ENCODE results near the gene WDR20. TPM values are rescaled to one million over a fixed set of nuclear protein-coding genes. Genes with fewer than 3 reads are reported as not detected.
"Not testable (repeated sequence)": the region's sequence is repeated elsewhere in the genome, so short reads cannot be mapped to it uniquely, and the experiment has no call there.

WDR20 gene
- total and polyA plus RNA-seq, 2 experiments from 2014 or later: 15.1 to 24.9 TPM

GRCh38 chr14:102238131-102238530, 98.4 kb downstream of the WDR20 start:
- in situ Hi-C loops (cut with MboI): loop anchor here (5.0 kb wide), 1 partner anchor 74 kb away; no protein-coding TSS in a partner anchor

GRCh38 chr14:102238766-102239165, 99.1 kb downstream of the WDR20 start:
- in situ Hi-C loops (cut with MboI): loop anchor here (5.0 kb wide), 1 partner anchor 74 kb away; no protein-coding TSS in a partner anchor
- Histone ChIP-seq H3K27me3 (replicated peaks; ENCODE audit: insufficient read depth) (no peaks in the 10 kb centered on the region), H4K20me1 (ENCODE audit: insufficient read depth) (no peaks in the 10 kb centered on the region), H3K36me3 (ENCODE audit: low read depth) (no peaks in the 10 kb centered on the region), H3F3A (ENCODE audit: insufficient read depth) (0 out of 2 replicates have a peak, but pooled peaks cover 4% of the 10 kb centered on the region), H2AFZ (no peak overlapping the region), H3K9ac (no peak overlapping the region), H3K9me3 (ENCODE audit: low read depth) (no peaks in the 10 kb centered on the region), H3K4me2 (ENCODE audit: unreplicated experiment) (no peak overlapping the region), H3K4me1 (ENCODE audit: insufficient read depth) (peaks cover 20% of the 10 kb centered on the region), H3K27ac (no peak overlapping the region), H3K79me2 (ENCODE audit: insufficient read depth) (peaks cover 52% of the 10 kb centered on the region), H3K9me2 (ENCODE audit: insufficient read depth) (no peaks in the 10 kb centered on the region), H3K4me3 (no peak overlapping the region)
- 94 to 95% methylated on average over 3 of the region's 3 CpGs for WGBS, 2 experiments (ENCODE audit: low coverage in 1 of 2, low lambda C conversion rate in 2 of 2, missing lambda C conversion rate in 2 of 2)
- no peak for TF ChIP-seq EZH2 (IDR thresholded peaks at IDR 0.05; ENCODE audit: insufficient read depth, poor library complexity, severe bottlenecking)
- TF ChIP-seq EZH2phosphoT487 (IDR thresholded peaks at IDR 0.05; ENCODE audit: insufficient read depth, low read depth): no peak
- no peak for DNase-seq

More at GRCh38 chr14:102238131-102238530, 98.4 kb downstream of the WDR20 start:
- H3F3A ChIP-seq (ENCODE audit: insufficient read depth): 0 out of 2 replicates have a peak, but pooled peaks cover 4% of the 10 kb centered on the region
- H3K9ac ChIP-seq: no peak overlapping the region
- peaks cover 5% of the 10 kb centered on the region; the same call in 1 of the 2 replicates for H3K36me3 ChIP-seq (ENCODE audit: low read depth)
- no peak overlapping the region for H3K27ac ChIP-seq
- H3K9me3 ChIP-seq (ENCODE audit: low read depth): no peaks in the 10 kb centered on the region
- peaks cover 52% of the 10 kb centered on the region for H3K79me2 ChIP-seq (ENCODE audit: insufficient read depth)
- H3K4me1 ChIP-seq (ENCODE audit: insufficient read depth): peaks cover 20% of the 10 kb centered on the region
- no peak for DNase-seq
- H3K27me3 ChIP-seq (replicated peaks; ENCODE audit: insufficient read depth): no peaks in the 10 kb centered on the region
- no peak overlapping the region for H3K4me2 ChIP-seq (ENCODE audit: unreplicated experiment)
- H4K20me1 ChIP-seq (ENCODE audit: insufficient read depth): no peaks in the 10 kb centered on the region
- H2AFZ ChIP-seq: no peak overlapping the region
- 67 to 68% methylated on average over 4 of the region's 4 CpGs for WGBS, 2 experiments (ENCODE audit: low coverage in 1 of 2, low lambda C conversion rate in 2 of 2, missing lambda C conversion rate in 2 of 2)
- H3K9me2 ChIP-seq (ENCODE audit: insufficient read depth): no peaks in the 10 kb centered on the region
- no peak overlapping the region for H3K4me3 ChIP-seq
- TF ChIP-seq EZH2 (IDR thresholded peaks at IDR 0.05; ENCODE audit: insufficient read depth, poor library complexity, severe bottlenecking): no peak
- TF ChIP-seq EZH2phosphoT487 (IDR thresholded peaks at IDR 0.05; ENCODE audit: insufficient read depth, low read depth): no peak

DNA sequence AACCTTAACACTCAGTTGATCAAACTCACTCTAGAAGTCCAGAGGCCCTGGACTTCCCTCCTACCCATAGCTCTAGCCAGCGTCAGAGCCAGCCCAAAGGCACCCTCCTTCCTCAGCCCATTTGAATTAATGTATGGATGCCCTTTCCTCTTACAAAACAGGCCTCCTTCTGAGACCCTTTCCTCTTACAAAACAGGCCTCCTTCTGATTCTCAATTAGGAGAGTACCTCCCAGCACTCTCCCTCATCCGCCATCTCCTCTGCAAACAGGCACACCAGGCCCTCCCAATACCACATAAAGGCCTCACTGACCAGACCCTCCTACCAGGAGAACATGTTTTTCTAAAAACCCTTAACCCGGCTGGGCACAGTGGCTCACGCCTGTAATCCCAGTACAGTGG, 99.5 kb downstream of the WDR20 start:
- in situ Hi-C loops (cut with MboI): loop anchor here (5.0 kb wide), 1 partner anchor 73 kb away; no protein-coding TSS in a partner anchor
- H3K4me2 ChIP-seq (ENCODE audit: unreplicated experiment): no peak overlapping the region
- H3K9me3 ChIP-seq (ENCODE audit: low read depth): no peaks in the 10 kb centered on the region
- peaks cover 20% of the 10 kb centered on the region for H3K4me1 ChIP-seq (ENCODE audit: insufficient read depth)
- no peak overlapping the region for H3K9ac ChIP-seq
- no peak overlapping the region for H2AFZ ChIP-seq
- 0 out of 2 replicates have a peak, but pooled peaks cover 4% of the 10 kb centered on the region for H3F3A ChIP-seq (ENCODE audit: insufficient read depth)
- no peak for DNase-seq
- no peaks in the 10 kb centered on the region for H4K20me1 ChIP-seq (ENCODE audit: insufficient read depth)
- no peaks in the 10 kb centered on the region for H3K27me3 ChIP-seq (replicated peaks; ENCODE audit: insufficient read depth)
- no peak overlapping the region for H3K4me3 ChIP-seq
- no peaks in the 10 kb centered on the region for H3K9me2 ChIP-seq (ENCODE audit: insufficient read depth)
- H3K36me3 ChIP-seq (ENCODE audit: low read depth): no peaks in the 10 kb centered on the region
- no peak for TF ChIP-seq EZH2 (IDR thresholded peaks at IDR 0.05; ENCODE audit: insufficient read depth, poor library complexity, severe bottlenecking)
- no peak for TF ChIP-seq EZH2phosphoT487 (IDR thresholded peaks at IDR 0.05; ENCODE audit: insufficient read depth, low read depth)
- H3K27ac ChIP-seq: no peak overlapping the region
- 97 to 99% methylated on average over 4 of the region's 4 CpGs for WGBS, 2 experiments (ENCODE audit: low coverage in 1 of 2, low lambda C conversion rate in 2 of 2, missing lambda C conversion rate in 2 of 2)
- peaks cover 52% of the 10 kb centered on the region for H3K79me2 ChIP-seq (ENCODE audit: insufficient read depth)

DNA sequence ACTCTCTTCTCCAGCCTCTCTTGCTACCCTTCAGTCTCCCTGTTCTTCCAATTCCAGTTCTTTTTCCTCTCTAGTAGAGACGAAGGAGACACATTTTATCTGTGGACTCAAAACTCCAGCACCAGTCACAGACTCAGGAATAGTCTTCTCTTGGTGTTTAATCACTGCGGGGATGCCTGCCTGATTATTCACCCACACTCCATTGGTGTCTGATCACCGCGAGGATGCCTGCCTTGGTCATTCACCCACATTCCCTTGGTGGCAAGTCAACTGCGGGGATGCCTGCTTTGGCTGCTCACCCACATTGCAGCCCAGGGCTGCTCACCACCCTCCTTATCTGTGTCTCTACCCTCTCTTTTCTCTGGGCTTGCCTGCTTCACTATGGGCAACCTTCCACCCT, 100.8 kb downstream of the WDR20 start:
- H3K9me2 ChIP-seq (ENCODE audit: insufficient read depth); H3F3A ChIP-seq (ENCODE audit: insufficient read depth); H3K9ac ChIP-seq; in situ Hi-C loops (cut with MboI); H4K20me1 ChIP-seq (ENCODE audit: insufficient read depth); H3K4me3 ChIP-seq; H2AFZ ChIP-seq; H3K36me3 ChIP-seq (ENCODE audit: low read depth); H3K9me3 ChIP-seq (ENCODE audit: low read depth); H3K27me3 ChIP-seq (replicated peaks; ENCODE audit: insufficient read depth): not testable (repeated sequence)
- H3K4me1 ChIP-seq (ENCODE audit: insufficient read depth): peaks cover 20% of the 10 kb centered on the region
- H3K27ac ChIP-seq: peak overlapping the region; percentile 39
- H3K79me2 ChIP-seq (ENCODE audit: insufficient read depth): peaks cover 44% of the 10 kb centered on the region
- 79 to 85% methylated on average over 5 of the region's 5 CpGs for WGBS, 2 experiments (ENCODE audit: low coverage in 1 of 2, low lambda C conversion rate in 2 of 2, missing lambda C conversion rate in 2 of 2)
- DNase-seq: peak; percentile 51
- H3K4me2 ChIP-seq (ENCODE audit: unreplicated experiment): peak overlapping the region; percentile 12

DNA sequence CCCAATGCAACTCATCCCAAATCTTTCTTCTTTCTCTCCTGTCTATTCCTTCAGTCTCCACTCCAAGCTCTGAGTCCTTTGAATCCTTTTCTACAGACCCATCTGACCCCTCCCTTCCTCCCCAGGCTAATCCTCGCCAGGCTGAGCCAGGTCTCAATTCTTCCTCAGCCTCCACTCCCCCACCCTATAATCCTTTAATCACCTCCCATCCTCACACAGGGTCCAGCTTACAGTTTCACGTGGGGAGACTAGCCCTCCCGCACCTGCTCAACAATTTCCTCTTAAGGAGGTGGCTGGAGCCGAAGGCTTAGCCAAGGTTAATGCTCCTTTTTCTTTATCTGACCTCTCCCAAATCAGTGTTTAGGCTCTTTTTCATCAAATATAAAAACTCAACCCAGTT, 101.5 kb downstream of the WDR20 start:
- Histone ChIP-seq H3K4me1 (ENCODE audit: insufficient read depth) (peaks cover 20% of the 10 kb centered on the region), H3K27me3 (replicated peaks; ENCODE audit: insufficient read depth) (no peaks in the 10 kb centered on the region), H3K36me3 (ENCODE audit: low read depth) (no peaks in the 10 kb centered on the region), H3K9me3 (ENCODE audit: low read depth) (no peaks in the 10 kb centered on the region), H3K27ac (no peak overlapping the region), H3K4me2 (ENCODE audit: unreplicated experiment) (peak overlapping the region; percentile 12), H4K20me1 (ENCODE audit: insufficient read depth) (no peaks in the 10 kb centered on the region), H3F3A (ENCODE audit: insufficient read depth) (0 out of 2 replicates have a peak, but pooled peaks cover 4% of the 10 kb centered on the region), H3K9me2 (ENCODE audit: insufficient read depth) (no peaks in the 10 kb centered on the region), H3K4me3 (no peak overlapping the region), H3K9ac (no peak overlapping the region), H3K79me2 (ENCODE audit: insufficient read depth) (peaks cover 38% of the 10 kb centered on the region), H2AFZ (no peak overlapping the region)
- 93 to 98% methylated on average over 4 of the region's 4 CpGs for WGBS, 2 experiments (ENCODE audit: low coverage in 1 of 2, low lambda C conversion rate in 2 of 2, missing lambda C conversion rate in 2 of 2)
- DNase-seq: no peak
- in situ Hi-C loops (cut with MboI): no loop called here
- TF ChIP-seq EZH2phosphoT487 (IDR thresholded peaks at IDR 0.05; ENCODE audit: insufficient read depth, low read depth): no peak
- TF ChIP-seq EZH2 (IDR thresholded peaks at IDR 0.05; ENCODE audit: insufficient read depth, poor library complexity, severe bottlenecking): no peak

DNA sequence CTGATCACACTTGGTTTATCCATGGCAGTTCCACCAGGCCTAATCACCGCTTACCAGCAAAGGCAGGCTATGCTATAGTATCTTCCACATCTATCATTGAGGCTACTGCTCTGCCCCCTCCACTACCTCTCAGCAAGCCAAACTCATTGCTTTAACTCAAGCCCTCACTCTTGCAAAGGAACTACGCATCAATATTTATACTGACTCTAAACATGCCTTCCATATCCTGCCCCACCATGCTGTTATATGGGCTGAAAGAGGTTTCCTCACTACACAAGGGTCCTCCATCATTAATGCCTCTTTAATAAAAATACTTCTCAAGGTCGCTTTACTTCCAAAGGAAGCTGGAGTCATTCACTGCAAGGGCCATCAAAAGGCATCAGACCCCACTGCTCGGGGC, 104.1 kb downstream of the WDR20 start:
- H3K9ac ChIP-seq; H3F3A ChIP-seq (ENCODE audit: insufficient read depth); H3K9me2 ChIP-seq (ENCODE audit: insufficient read depth); H3K27me3 ChIP-seq (replicated peaks; ENCODE audit: insufficient read depth); H3K27ac ChIP-seq; H3K4me3 ChIP-seq; DNase-seq; H4K20me1 ChIP-seq (ENCODE audit: insufficient read depth); H3K9me3 ChIP-seq (ENCODE audit: low read depth); H3K4me2 ChIP-seq (ENCODE audit: unreplicated experiment); H2AFZ ChIP-seq; in situ Hi-C loops (cut with MboI); H3K4me1 ChIP-seq (ENCODE audit: insufficient read depth); H3K36me3 ChIP-seq (ENCODE audit: low read depth): not testable (repeated sequence)
- 91 to 93% methylated on average over 4 of the region's 4 CpGs for WGBS, 2 experiments (ENCODE audit: low coverage in 1 of 2, low lambda C conversion rate in 2 of 2, missing lambda C conversion rate in 2 of 2)
- peaks cover 15% of the 10 kb centered on the region for H3K79me2 ChIP-seq (ENCODE audit: insufficient read depth)

Measured in GM23248 (cell line).